ENCODE data around the gene CLPTM1.

The CLPTM1 gene

GRCh38 chr19:45041125-45041524 is 85.9 kb downstream of the CLPTM1 start:
- no peak overlapping the region for H3K9ac ChIP-seq (ENCODE audit: insufficient read length)
- no peak overlapping the region for H3K27ac ChIP-seq
- TF ChIP-seq EZH2 (IDR thresholded peaks at IDR 0.05): no peak
- no peak for TF ChIP-seq POLR2AphosphoS5 (IDR thresholded peaks at IDR 0.05; ENCODE audit: borderline replicate concordance, low read depth, low read length)
- TF ChIP-seq FOXP2 (optimal IDR thresholded peaks at IDR 0.05; ENCODE audit: control extremely low read depth, extremely low read length, insufficient read depth): no peak
- no peaks in the 10 kb centered on the region for H3K9me3 ChIP-seq (ENCODE audit: low read depth, low read length)
- peaks cover 62% of the 10 kb centered on the region for H3K36me3 ChIP-seq (ENCODE audit: insufficient read depth, low read length)
- no peak overlapping the region for H3K4me3 ChIP-seq
- no peak for DNase-seq (ENCODE audit: low read depth, low spot score)
